Tibial artery (tissue), 4 donors: ENCODE results near the gene BCR.
A peak's percentile ranks its signal among the peaks of the same experiment; 100 is the strongest.

Experiments
- DNase-seq, 2 donors: peaks; one replicate each; pipeline ENCODE4 v3.0.0-alpha.2; 2019
- H3K27ac ChIP-seq, 2 donors: fragments of 200-600 bp; sonication (generic) in 1 of 2; 1 replicate in 1 of 2; 2 replicates in 1 of 2; pipeline ENCODE4 v1.5.1; 2018 to 2019; ENCODE audit warnings: mild to moderate bottlenecking in 1 of 2
- H3K27me3 ChIP-seq, 2 donors: fragments of 200-600 bp; sonication (generic) in 1 of 2; one replicate each; pipeline versions ENCODE4 v1.5.1 to v1.6.0; 2016 to 2019
- H3K36me3 ChIP-seq, 3 donors: fragments of 200-600 bp; sonication (generic) in 2 of 3; one replicate each; pipeline ENCODE4 v1.5.1; 2016 to 2019; ENCODE audit warnings: mild to moderate bottlenecking in 2 of 3
- H3K4me1 ChIP-seq, 4 donors: fragments of 200-600 bp; sonication (generic) in 2 of 4; 1 replicate in 3 of 4; 2 replicates in 1 of 4; pipeline ENCODE4 v1.5.1; 2016 to 2019
- H3K4me3 ChIP-seq, 2 donors: fragments of 200-600 bp; sonication (generic) in 1 of 2; 1 replicate in 1 of 2; 2 replicates in 1 of 2; pipeline ENCODE4 v1.5.1; 2018 to 2019; ENCODE audit warnings: mild to moderate bottlenecking in 2 of 2
- H3K9me3 ChIP-seq, 3 donors: fragments of 200-600 bp; sonication (generic) in 1 of 3; one replicate each; pipeline ENCODE4 v1.5.1; 2016 to 2019
- CTCF ChIP-seq, 2 experiments: fragments of 200-600 bp in 1 of 2; fragments of 450-650 bp in 1 of 2; IDR thresholded peaks; one replicate each; pipeline ENCODE4 v1.5.1; 2017 to 2019; ENCODE audit warnings: antibody characterized with exemption in 2 of 2, mild to moderate bottlenecking in 1 of 2, moderate library complexity in 1 of 2
- intact Hi-C: fragments of 100-400 bp; cut with DNase I; formaldehyde crosslinking; loops from one replicate; pipeline ENCODE4 v1.15.0; 2023; ENCODE audit warnings: low total_unique reads

The BCR gene

DNA sequence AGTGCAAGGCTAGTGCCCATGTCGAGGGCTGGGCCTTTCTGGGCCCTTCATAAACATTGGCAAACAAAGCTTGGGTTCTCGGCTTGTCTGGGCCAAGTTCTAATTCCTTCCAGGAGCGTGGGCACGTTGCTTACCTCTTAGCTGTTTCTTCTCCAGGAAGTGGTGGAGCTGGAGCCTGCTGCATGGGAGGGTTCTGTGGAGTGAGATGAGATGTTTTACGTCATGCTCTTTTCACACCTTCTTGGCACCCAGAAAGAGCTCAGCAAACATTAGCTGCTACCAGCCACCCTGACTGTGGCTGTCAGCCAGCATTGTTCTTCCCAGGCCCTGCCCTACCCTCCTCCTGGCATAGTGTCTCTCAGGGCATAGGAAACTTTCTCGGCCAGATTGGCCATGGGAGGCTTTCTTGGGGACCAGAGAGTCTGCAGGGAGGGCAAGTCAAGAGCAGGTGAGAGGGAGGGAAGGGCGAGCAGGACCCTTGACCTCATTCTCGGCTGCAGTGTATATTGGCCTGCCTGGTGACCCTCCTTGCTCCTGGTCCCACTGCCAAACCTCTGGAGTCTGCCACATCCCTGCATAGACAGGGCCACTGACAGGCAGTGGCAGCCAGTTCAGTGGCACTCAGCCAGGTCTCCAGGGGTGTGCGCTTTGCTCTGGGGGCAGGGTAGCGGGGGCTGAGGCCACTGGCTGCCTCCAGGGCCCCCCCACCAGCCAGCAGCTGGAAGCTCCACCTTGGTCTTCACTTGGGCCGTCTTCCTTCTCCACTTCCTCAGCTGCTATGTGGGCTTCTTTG lies 98.8 kb downstream of the BCR start:
- H3K36me3 ChIP-seq = peaks cover 16 to 59% (median 58%) of the 10 kb centered on the region in 3 donors
- peak in 1 of 2 donors; percentile 34 for DNase-seq
- no peak overlapping the region for H3K4me3 ChIP-seq
- H3K27ac ChIP-seq = peak overlapping the region; percentile 88 to 91
- intact Hi-C loops = no loop called here
- no peaks in the 10 kb centered on the region for H3K9me3 ChIP-seq
- H3K27me3 ChIP-seq = no peaks in the 10 kb centered on the region
- TF ChIP-seq CTCF (IDR thresholded peaks at IDR 0.05) = no peak
- peaks cover 3 to 61% (median 48%) of the 10 kb centered on the region in 4 donors for H3K4me1 ChIP-seq

DNA sequence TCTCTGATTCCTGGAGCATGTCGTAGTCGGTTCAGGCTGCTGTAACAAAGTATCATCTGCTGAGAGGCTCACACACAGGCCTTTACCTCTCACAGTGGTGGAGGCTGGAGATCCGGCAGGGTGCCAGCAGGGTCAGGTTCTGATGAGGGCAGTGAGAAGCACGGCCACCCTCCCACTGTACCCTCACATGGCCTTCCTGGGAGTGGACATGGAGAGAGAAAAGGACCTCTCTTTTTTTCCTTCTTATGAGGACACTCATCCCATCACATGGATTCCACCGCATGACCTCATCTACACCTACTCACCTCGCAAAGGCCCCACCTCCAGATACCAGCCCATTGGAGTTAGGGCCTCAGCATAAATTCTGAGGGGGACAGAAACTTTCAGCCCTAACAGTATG lies 99.5 kb downstream of the BCR start:
- H3K4me1 ChIP-seq = peaks cover 3 to 61% (median 48%) of the 10 kb centered on the region in 4 donors
- intact Hi-C loops = no loop called here

DNA sequence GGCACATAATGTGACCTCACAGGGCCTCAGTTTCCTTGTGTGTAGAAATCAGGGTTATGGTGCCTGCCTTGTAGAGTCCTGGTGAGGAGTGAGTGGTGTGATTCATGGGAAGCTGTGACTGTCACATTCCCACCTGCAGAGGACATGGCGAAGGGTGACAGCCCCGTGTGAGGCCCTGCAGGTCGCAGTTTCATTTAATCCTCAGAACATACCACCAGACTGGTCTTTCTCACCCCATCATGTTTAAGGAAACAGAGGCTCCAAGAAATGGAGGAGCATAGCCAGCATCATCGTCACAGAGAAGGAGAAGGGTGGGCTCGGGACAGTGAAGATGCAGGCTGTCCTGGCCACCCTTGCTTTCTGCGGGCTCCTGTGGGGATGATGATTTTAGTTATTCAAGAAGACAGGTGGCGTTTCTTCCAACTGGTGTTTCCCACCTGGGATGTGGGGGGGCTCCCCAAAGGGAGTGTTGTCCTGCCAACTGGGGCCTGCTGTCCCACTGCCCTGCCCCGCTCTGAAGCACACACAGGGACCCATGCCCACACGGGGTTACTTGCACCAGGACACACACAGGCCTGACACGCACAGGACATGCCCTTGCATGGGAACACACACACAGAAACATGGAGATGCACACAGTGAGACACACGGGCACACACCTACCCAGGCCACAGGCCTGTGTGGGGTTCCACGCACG lies 100.2 kb downstream of the BCR start:
- intact Hi-C loops = no loop called here
- no peak for DNase-seq
- H3K36me3 ChIP-seq = peaks cover 9 to 58% (median 58%) of the 10 kb centered on the region in 3 donors
- H3K27ac ChIP-seq = peak overlapping the region; percentile 88 to 91
- H3K27me3 ChIP-seq = no peaks in the 10 kb centered on the region
- no peaks in the 10 kb centered on the region for H3K9me3 ChIP-seq
- peaks cover 3 to 61% (median 48%) of the 10 kb centered on the region in 4 donors for H3K4me1 ChIP-seq
- no peak overlapping the region for H3K4me3 ChIP-seq
- TF ChIP-seq CTCF (IDR thresholded peaks at IDR 0.05) = no peak

More for the DNA sequence above, 99.5 kb downstream of the BCR start:
- Histone ChIP-seq H3K9me3 (no peaks in the 10 kb centered on the region), H3K27me3 (no peaks in the 10 kb centered on the region), H3K4me3 (no peak overlapping the region), H3K36me3 (peaks cover 14 to 58% (median 58%) of the 10 kb centered on the region in 3 donors), H3K27ac (peak overlapping the region; percentile 88 to 91)
- TF ChIP-seq CTCF (IDR thresholded peaks at IDR 0.05) = no peak
- no peak for DNase-seq

DNA sequence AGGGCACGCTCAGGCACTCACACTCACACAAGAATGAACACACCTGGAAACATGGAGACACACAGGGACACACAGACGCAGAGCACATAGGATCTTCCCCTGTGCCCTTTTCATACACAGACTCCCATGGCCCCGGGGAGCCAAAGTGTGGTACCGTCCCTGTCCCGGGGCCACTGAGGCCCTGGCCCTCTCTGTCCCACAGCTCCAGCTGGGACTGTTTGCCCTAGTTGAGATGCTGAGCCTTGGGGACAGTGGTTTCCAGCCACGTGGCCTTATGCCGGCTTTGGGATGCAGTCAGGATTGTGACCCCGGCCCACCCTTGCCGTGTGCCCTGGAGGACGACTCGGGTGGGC lies 100.7 kb downstream of the BCR start:
- no peak for TF ChIP-seq CTCF (IDR thresholded peaks at IDR 0.05)
- H3K27ac ChIP-seq = peak overlapping the region; percentile 88 to 91
- H3K4me1 ChIP-seq = peaks cover 3 to 61% (median 48%) of the 10 kb centered on the region in 4 donors
- no peak overlapping the region for H3K4me3 ChIP-seq
- H3K9me3 ChIP-seq = no peaks in the 10 kb centered on the region
- H3K27me3 ChIP-seq = no peaks in the 10 kb centered on the region
- intact Hi-C loops = no loop called here
- peaks cover 9 to 58% (median 58%) of the 10 kb centered on the region in 3 donors for H3K36me3 ChIP-seq
- no peak for DNase-seq

GRCh38 chr22:23281406-23282088 lies 101.2 kb downstream of the BCR start:
- intact Hi-C loops = loop anchor here (1.0 kb wide), 1 partner anchor 101 kb away; the partner anchor contains the start of gene BCR
- H3K4me1 ChIP-seq = peaks cover 3 to 61% (median 48%) of the 10 kb centered on the region in 4 donors
- H3K4me3 ChIP-seq = peak overlapping the region; percentile 16 to 25
- H3K27me3 ChIP-seq = no peaks in the 10 kb centered on the region
- H3K9me3 ChIP-seq = no peaks in the 10 kb centered on the region
- H3K36me3 ChIP-seq = peaks cover 9 to 59% (median 58%) of the 10 kb centered on the region in 3 donors
- TF ChIP-seq CTCF (IDR thresholded peaks at IDR 0.05) = peak; percentile 92 to 99
- peak overlapping the region; percentile 88 to 91 for H3K27ac ChIP-seq
- peak; percentile 86 to 93 for DNase-seq
